Gastroesophageal sphincter (tissue), 4 donors: ENCODE measurements around the gene KCNB1. TPM values are rescaled to one million over a fixed set of nuclear protein-coding genes. Genes with fewer than 3 reads are reported as not detected.

Source experiments
- ATAC-seq: fragments of 150-250 bp; one replicate; pipeline ENCODE4 v1.9.1; 2016; ENCODE audit warnings: mild to moderate bottlenecking, moderate library complexity
- H3K27ac ChIP-seq, 4 donors: fragments of 200-600 bp; sonication (generic) in 3 of 4; 1 replicate in 3 of 4; 2 replicates in 1 of 4; pipeline ENCODE4 v1.5.1; 2016 to 2019
- H3K27me3 ChIP-seq: fragments of 200-600 bp; sonication (generic); one replicate; pipeline ENCODE4 v1.5.1; 2019
- H3K36me3 ChIP-seq, 2 donors: fragments of 200-600 bp; sonication (generic); one replicate each; pipeline ENCODE4 v1.5.1; 2019; ENCODE audit warnings: control low read depth in 1 of 2
- H3K4me1 ChIP-seq, 3 donors: fragments of 200-600 bp; sonication (generic); 1 replicate in 2 of 3; 2 replicates in 1 of 3; pipeline ENCODE4 v1.5.1; 2016 to 2019; ENCODE audit warnings: control low read depth in 2 of 3
- H3K4me3 ChIP-seq, 2 donors: fragments of 200-600 bp; sonication (generic); one replicate each; pipeline ENCODE4 v1.5.1; 2019; ENCODE audit warnings: mild to moderate bottlenecking in 1 of 2, moderate library complexity in 1 of 2
- H3K9me3 ChIP-seq, 3 donors: fragments of 200-600 bp; sonication (generic); one replicate each; pipeline ENCODE4 v1.5.1; 2017 to 2019; ENCODE audit warnings: control low read depth in 2 of 3
- EP300 ChIP-seq: sonication (generic); formaldehyde crosslinking; IDR thresholded peaks from one replicate; pipeline ENCODE4 v1.6.1; 2017; ENCODE audit warnings: antibody characterized with exemption, mild to moderate bottlenecking
- POLR2A ChIP-seq, 2 donors: fragments of 450-650 bp; IDR thresholded peaks; one replicate each; pipeline ENCODE4 v1.6.1; 2017; ENCODE audit warnings: antibody characterized with exemption in 2 of 2, mild to moderate bottlenecking in 2 of 2, moderate library complexity in 1 of 2
- POLR2AphosphoS5 ChIP-seq: sonication (generic); formaldehyde crosslinking; IDR thresholded peaks from one replicate; pipeline ENCODE4 v1.6.1; 2017; ENCODE audit warnings: antibody characterized with exemption
- WGBS, 2 donors: methylation state at CpG; one replicate each; pipeline ENCODE4 v1.1.5; 2018; ENCODE audit warnings: low coverage in 1 of 2; 5-methylcytosine and 5-hydroxymethylcytosine counted together
- total RNA-seq, 4 donors: library from RNA; depleted of rRNA; stranded (reverse); fragments of >200 nt; gene quantifications; one replicate each; pipeline ENCODE4 v1.1.0, GENCODE V29; 2016
- TF ChIP-seq, protein P1 (sequence below), 4 experiments: fragments of 200-600 bp in 2 of 4; fragments of 450-650 bp in 2 of 4; sonication (generic) in 1 of 4; IDR thresholded peaks; one replicate each; pipeline ENCODE4 v1.5.1; 2017 to 2019; ENCODE audit warnings: antibody characterized with exemption in 4 of 4, mild to moderate bottlenecking in 2 of 4, moderate library complexity in 2 of 4

The KCNB1 gene
- total RNA-seq, 4 donors from 2014 or later = 26.3 to 44.1 (median 38.0) TPM

DNA sequence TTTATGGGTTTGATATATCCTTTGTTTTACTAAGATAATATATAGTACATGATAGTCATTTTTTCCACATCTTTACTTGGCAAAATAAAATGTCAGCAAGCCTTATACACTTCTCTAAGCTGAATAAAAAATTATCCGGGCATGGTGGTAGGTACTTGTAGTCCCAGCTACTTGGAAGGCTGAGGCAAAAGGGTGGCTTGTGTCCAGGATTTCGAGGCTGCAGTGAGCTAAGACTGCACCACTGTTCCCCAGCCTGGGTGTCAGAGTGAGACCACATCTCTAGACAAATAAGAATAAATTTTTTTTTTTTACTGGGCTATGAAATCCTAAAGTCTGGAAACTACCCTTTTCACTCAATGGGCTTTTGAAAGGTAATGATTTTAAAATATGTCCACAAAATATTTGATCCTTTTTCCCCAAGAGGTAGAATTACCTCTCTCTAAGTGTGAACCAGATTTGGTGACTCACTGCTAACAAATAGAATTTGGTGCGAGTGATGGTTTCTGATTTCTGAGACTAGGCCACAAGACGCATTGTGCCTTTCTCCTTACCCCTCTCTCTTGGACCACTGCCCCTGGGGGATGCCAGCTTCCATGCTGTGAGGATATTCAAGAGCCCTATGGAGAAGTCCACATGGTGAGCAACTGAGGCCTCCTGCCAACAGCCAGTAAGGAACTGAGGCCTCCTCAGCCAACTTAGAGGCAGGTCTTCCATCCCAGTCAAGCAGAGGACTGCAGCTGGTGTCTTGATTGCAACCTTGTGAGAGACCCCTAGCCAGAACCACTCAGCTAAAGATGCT is 120.4 kb downstream of the KCNB1 start:
- H3K27ac ChIP-seq = peak overlapping the region in 2 of 4 donors; percentile 27 to 38
- 28 to 39% methylated on average over 4 of the region's 4 CpGs for WGBS, 2 donors
- peaks cover 0 to 33% (median 0%) of the 10 kb centered on the region in 3 donors for H3K4me1 ChIP-seq
- H3K4me3 ChIP-seq = no peak overlapping the region
- no peaks in the 10 kb centered on the region for H3K9me3 ChIP-seq
- H3K36me3 ChIP-seq = no peaks in the 10 kb centered on the region
- TF ChIP-seq, protein P1, sequence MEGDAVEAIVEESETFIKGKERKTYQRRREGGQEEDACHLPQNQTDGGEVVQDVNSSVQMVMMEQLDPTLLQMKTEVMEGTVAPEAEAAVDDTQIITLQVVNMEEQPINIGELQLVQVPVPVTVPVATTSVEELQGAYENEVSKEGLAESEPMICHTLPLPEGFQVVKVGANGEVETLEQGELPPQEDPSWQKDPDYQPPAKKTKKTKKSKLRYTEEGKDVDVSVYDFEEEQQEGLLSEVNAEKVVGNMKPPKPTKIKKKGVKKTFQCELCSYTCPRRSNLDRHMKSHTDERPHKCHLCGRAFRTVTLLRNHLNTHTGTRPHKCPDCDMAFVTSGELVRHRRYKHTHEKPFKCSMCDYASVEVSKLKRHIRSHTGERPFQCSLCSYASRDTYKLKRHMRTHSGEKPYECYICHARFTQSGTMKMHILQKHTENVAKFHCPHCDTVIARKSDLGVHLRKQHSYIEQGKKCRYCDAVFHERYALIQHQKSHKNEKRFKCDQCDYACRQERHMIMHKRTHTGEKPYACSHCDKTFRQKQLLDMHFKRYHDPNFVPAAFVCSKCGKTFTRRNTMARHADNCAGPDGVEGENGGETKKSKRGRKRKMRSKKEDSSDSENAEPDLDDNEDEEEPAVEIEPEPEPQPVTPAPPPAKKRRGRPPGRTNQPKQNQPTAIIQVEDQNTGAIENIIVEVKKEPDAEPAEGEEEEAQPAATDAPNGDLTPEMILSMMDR (IDR thresholded peaks at IDR 0.05) = no peak
- TF ChIP-seq POLR2A (IDR thresholded peaks at IDR 0.05) = no peak
- TF ChIP-seq POLR2AphosphoS5 = no peak
- no peak for TF ChIP-seq EP300
- H3K27me3 ChIP-seq = no peaks in the 10 kb centered on the region
- no peak for ATAC-seq

DNA sequence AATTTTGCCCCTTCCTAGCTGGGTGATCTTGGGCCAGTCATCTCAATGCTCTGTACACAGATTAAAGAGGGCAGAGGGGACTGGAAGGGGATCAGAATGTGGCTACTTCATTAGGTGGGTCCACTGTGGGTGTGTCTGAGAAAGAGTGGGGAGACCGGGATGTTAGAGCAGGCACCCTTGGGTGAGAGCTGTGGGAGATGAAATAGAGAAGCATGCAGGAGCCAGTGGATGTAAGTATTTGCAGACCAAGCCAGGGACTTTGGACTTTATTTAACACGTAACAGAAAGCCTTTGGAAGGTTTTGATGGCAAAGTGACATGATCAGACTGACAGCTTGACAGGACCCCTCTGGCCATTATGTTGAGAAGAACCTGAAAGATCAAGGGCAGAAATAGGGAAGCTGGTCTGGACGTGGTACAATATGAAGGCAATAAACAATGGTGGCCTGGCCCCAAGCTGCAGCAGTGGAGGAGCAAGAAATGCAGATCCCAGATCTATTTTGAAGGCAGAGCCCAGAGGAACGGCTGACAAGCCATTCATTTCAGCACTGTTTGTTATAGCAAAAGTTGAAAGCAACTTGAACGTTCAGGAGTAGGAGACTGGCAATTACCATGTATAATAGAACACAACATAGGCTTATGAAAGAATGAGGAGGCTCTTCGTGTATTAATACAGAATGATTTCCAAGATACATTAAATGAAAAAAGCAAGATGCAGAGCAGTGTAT is 122.1 kb downstream of the KCNB1 start:
- no peaks in the 10 kb centered on the region for H3K36me3 ChIP-seq
- H3K27me3 ChIP-seq = no peaks in the 10 kb centered on the region
- peaks cover 0 to 33% (median 0%) of the 10 kb centered on the region in 3 donors for H3K4me1 ChIP-seq
- WGBS, 2 donors = 44 to 46% methylated on average over 4 to 6 of the region's 6 CpGs
- no peaks in the 10 kb centered on the region for H3K9me3 ChIP-seq
- TF ChIP-seq POLR2A (IDR thresholded peaks at IDR 0.05) (no peak), EP300 (no peak), POLR2AphosphoS5 (no peak)
- TF ChIP-seq, protein P1 (IDR thresholded peaks at IDR 0.05) = no peak
- peak overlapping the region in 2 of 4 donors; percentile 38 to 48 for H3K27ac ChIP-seq
- ATAC-seq = no peak
- no peak overlapping the region for H3K4me3 ChIP-seq

DNA sequence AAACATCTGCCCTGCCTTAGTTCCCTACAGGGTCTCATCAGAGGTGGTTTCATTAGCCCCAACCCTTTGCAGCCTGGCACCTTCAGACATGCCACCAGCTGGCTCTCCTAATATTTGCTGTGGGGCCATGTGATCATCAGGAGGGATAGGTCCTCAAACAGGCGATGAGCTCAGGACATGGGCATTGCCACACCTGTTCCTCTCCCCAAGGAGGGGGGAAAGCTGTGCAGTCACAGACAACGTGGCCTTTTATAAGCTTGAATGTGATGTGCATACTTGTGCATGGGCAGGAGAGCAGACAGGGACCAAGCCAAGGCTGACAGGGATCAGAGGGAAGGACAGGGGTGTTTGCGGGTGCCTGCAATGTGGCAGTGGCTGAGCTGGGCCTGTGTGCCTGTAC is 125.8 kb downstream of the KCNB1 start:
- ATAC-seq = no peak
- H3K27ac ChIP-seq = no peak overlapping the region
- H3K36me3 ChIP-seq = no peaks in the 10 kb centered on the region
- 90 to 100% methylated on average over 1 to 2 of the region's 3 CpGs for WGBS, 2 donors
- no peak overlapping the region for H3K4me3 ChIP-seq
- peaks cover 0 to 39% (median 0%) of the 10 kb centered on the region in 3 donors for H3K4me1 ChIP-seq
- H3K27me3 ChIP-seq = no peaks in the 10 kb centered on the region
- no peaks in the 10 kb centered on the region for H3K9me3 ChIP-seq
- no peak for TF ChIP-seq POLR2A (IDR thresholded peaks at IDR 0.05)
- TF ChIP-seq EP300 = no peak
- TF ChIP-seq, protein P1 (IDR thresholded peaks at IDR 0.05) = no peak
- no peak for TF ChIP-seq POLR2AphosphoS5

DNA sequence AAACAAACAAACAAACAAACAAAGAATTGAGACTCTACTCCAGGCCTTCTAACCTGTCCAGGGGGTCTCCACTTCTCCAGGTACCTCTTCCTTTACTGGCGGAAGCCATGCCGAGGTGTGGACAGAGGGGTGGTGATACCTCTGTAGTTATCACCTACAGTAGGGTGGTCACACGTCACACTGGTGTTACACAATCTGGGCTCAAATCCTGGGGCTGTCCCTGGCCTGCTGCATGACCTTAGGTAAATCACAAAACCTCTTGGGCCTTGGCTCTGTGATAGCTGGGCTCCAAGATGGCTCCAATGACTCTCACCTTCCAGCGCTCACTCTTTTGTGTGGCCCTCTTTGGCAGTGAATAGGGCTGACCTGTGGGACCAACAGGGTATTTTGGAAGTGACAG is 127.8 kb downstream of the KCNB1 start:
- Histone ChIP-seq H3K4me3 (no peak overlapping the region), H3K27me3 (no peaks in the 10 kb centered on the region), H3K4me1 (peaks cover 0 to 26% (median 0%) of the 10 kb centered on the region in 3 donors), H3K36me3 (no peaks in the 10 kb centered on the region), H3K9me3 (no peaks in the 10 kb centered on the region), H3K27ac (no peak overlapping the region)
- TF ChIP-seq, protein P1 (IDR thresholded peaks at IDR 0.05) = no peak
- TF ChIP-seq EP300 = no peak
- no peak for TF ChIP-seq POLR2AphosphoS5
- no peak for TF ChIP-seq POLR2A (IDR thresholded peaks at IDR 0.05)
- ATAC-seq = no peak
- WGBS, 2 donors = 80 to 93% methylated on average over 3 to 4 of the region's 4 CpGs
